Ammon's horn (tissue), 1 donor: ENCODE measurements around the gene AFF1.
"Not testable (repeated sequence)": the region's sequence is repeated elsewhere in the genome, so short reads cannot be mapped to it uniquely, and the experiment has no call there.

Experiments
- DNase-seq: peaks from one replicate; pipeline ENCODE4 v3.0.0-alpha.2; 2016; ENCODE audit warnings: low spot score

The AFF1 gene

DNA sequence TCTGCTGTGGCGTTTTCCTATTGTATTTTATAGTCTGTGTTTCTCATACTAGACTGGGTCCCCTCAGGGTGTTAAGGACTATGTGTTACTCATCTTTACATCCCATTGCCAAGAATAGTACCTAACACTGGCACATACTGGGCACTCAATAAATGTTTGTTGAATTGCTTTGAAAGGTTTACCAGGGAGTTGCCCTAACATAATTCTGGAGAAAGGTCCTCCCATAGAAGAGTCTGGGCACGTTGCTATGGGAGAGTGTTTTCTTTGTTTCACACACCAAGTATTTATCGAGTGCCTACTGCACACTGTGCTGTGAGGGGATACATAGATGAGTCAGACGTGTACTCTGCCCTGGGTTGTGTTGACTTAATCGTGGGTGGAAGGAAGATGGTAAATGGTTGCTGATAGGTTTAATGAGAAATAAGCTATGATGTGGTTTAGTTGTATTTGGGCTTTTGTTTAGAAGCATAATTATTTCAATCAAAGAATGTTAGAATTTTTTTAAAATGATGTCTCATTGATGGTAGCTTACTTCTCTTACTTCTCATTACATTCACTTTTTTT, 42.9 kb downstream of the AFF1 start:
- peak; percentile 51 for DNase-seq

DNA sequence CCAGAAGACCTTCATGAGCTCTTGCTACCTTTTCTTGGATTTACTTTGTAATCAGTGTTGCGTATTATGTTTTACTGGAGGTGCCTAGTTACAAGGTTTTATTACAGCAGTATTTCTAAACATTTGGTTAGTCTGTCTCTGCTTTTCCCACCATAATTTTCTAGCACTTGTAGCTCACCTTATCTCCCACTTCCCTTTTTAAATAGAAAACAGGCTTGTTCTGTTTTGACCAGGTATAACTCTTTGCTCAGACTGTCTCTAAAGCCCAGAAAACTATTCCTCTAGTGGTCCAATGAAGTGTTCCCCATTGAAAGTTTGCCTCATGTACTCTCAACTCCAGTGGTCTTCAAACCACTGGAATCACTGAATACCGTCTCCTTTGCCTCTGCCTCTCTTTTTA, 43.9 kb downstream of the AFF1 start:
- DNase-seq, result no peak

- DNase-seq, result no peak
Observed at GRCh38 chr4:86980230-86980629, 45.4 kb downstream of the AFF1 start.

DNA sequence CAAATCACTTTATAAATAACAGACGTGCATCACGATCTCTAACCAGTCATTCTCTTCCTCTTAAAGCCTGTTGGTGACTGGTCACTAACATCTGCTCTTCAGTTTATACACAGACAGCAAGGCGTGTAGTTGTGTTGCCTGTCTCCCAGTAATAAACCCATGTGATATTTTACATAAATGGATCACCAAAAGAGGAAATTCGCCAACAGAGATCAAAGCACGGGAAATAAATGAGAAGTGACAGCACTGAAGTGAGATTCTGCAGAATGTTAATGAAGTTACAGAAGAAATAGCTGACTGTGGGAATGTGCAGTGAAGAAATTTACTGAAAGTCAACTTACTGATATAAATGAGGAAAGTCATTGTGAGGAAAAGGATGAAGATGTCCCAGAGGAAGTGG, 47.0 kb downstream of the AFF1 start:
- DNase-seq, result no peak

DNA sequence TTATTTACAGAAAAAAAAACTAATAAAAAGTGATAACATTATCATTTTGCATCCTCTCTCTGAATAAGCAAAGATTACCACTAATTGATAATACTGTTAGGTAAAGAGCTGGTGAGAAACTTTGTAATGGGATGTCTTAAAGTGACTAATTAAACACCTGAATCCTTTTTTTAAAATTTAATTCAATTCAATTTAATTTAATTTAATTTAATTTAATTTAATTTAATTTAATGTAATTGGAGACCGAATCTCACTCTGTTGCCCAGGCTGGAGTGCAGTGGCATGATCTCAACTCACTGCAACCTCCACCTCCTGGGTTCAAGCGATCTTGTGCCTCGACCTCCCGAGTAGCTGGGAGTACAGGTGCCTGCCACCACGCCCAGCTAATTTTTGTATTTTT, 51.0 kb downstream of the AFF1 start:
- not testable (repeated sequence) for DNase-seq

- DNase-seq, result not testable (repeated sequence)
Observed at GRCh38 chr4:86989658-86990057, 54.8 kb downstream of the AFF1 start.

- no peak for DNase-seq
Observed at GRCh38 chr4:86990510-86990909, 55.7 kb downstream of the AFF1 start.

- DNase-seq, result no peak
Observed at GRCh38 chr4:86991994-86992393, 57.2 kb downstream of the AFF1 start.

- no peak for DNase-seq
Observed at GRCh38 chr4:86993909-86994681, 59.3 kb downstream of the AFF1 start.

- DNase-seq, result no peak
Observed at GRCh38 chr4:86994686-86995085, 59.9 kb downstream of the AFF1 start.

DNA sequence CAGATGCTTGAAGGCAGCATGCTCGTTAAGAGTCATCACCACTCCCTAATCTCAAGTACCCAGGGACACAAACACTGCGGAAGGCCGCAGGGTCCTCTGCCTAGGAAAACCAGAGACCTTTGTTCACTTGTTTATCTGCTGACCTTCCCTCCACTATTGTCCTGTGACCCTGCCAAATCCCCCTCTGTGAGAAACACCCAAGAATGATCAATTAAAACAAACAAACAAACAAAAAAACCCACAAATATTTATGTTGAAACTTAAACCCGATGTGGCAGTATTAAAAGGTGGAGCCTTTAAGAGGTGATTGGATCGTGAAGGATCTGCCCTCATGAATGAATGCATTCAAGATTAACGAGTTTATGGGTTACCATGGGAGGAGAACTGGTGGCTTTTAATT, 61.7 kb downstream of the AFF1 start:
- DNase-seq, result not testable (repeated sequence)

DNA sequence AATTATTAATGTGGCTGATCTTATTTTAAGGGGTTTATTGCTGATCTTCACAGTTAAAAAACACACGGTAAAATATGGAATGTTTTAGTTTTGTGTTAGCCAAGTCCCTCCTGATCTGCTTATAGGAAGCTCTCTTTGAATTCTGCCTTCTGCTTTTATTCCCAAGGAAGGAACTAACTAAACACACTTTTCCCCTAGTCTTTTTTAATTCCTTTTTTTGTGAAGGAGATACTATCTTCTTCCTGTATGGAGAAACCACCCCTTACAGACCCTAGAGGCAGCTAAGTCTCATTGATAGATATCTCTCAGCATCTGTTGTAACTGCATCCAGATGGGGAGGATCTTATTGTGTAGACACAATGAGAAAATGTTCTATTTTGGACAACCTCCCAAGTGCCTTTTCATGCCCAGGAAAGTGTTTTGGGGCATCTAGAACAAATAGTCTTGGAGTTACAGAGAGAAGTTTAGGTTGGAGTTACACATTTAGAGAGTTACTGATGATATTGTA, 64.4 kb downstream of the AFF1 start:
- DNase-seq, result no peak

DNA sequence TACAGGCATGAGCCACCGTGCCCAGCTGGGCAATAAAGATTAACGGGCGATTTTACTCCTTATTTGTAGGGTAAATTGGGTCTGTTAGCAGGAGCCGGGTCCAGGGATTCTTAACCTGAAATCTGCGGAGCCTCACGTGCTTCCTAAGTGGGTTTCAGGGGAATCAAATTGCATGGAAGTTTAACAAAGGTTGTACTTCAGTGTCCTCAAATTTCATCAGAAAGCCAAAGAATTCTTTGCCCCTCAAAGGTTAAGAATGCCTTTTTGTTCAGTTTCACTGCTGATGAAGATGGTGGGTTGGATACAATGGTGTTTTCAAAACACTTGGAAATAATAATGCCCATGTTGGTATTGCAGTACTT, 67.9 kb downstream of the AFF1 start:
- DNase-seq, result no peak

GRCh38 chr4:87003266-87003665, 68.5 kb downstream of the AFF1 start:
- DNase-seq, result no peak

- DNase-seq, result no peak
Observed at GRCh38 chr4:87005369-87005689, 70.5 kb downstream of the AFF1 start.

GRCh38 chr4:87005690-87006425, 71.0 kb downstream of the AFF1 start:
- peak; percentile 59 for DNase-seq

DNA sequence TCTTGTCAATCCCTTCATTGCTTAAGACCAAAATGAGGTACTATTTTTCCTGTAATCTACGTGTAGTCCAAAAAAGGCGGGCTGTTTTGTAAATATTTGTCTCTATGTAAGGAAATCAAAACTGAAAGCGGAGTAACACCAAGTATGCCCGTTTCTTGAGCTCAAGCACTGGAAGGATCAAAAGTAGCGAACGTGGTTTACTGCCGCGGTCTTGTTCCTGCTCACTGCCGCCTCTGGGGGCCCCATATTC, 71.5 kb downstream of the AFF1 start:
- DNase-seq, result no peak

GRCh38 chr4:87006676-87007527, 72.1 kb downstream of the AFF1 start:
- peak; percentile 95 for DNase-seq

GRCh38 chr4:87007528-87008446, 73.0 kb downstream of the AFF1 start:
- peak; percentile 80 for DNase-seq

DNA sequence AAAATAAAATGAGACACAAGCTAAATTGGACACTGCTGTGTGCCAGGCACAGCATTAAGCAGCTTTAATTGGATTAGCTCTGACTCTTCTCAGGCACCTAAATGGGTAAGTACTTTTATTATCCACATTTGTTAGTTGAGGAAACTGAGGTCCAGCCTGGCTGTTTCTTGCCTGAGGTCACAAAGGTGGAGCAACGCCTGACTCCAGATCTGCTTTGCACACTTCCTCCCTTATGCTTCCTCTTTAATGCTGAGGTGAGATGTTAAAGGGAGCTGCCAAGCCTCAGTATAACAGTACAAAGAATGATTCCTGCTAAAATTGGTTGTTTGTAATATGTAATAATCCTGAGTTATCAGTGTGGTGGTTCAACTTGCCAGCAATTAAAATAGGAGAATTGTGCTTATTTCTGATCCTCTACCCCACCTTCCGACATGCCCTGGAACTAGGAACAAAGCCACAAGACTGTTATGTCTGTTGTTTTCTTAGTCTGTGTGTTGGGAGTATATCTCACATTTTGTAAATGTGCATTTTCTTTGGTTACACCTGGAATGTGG, 74.4 kb downstream of the AFF1 start:
- peak; percentile 29 for DNase-seq

GRCh38 chr4:87010192-87010591, 75.4 kb downstream of the AFF1 start:
- no peak for DNase-seq
